Panc1 (cell line): ENCODE measurements around the gene ESR1. TPM values are rescaled to one million over a fixed set of nuclear protein-coding genes. Genes with fewer than 3 reads are reported as not detected.

ENCODE experiments used
- ATAC-seq: fragments of 200-7000 bp; cut with Tn5 transposase; 2 replicates; pipeline ENCODE4 v1.9.1; 2020; ENCODE audit warnings: mild to moderate bottlenecking, moderate library complexity
- BruUV-seq: library from RNA; stranded (reverse); fragments of 400-500 nt; replicated peaks from 2 replicates; lab custom pipeline; 2021; lab: Mats Ljungman, UMichigan
- CTCF ChIA-PET: fragments of 300-600 bp; sonication (Branson Sonifier 250); formaldehyde crosslinking; loops from one replicate; lab custom pipeline; 2022; ENCODE audit warnings: antibody characterized with exemption; lab: Charles Lee
- POLR2A ChIA-PET: fragments of 300-600 bp; sonication (Branson Sonifier 250); formaldehyde crosslinking; loops from one replicate; lab custom pipeline; 2022; ENCODE audit warnings: antibody characterized with exemption; lab: Charles Lee
- DNase-seq: peaks from one replicate; pipeline ENCODE4 v3.0.0-alpha.2; 2010; ENCODE audit warnings: low read depth, low spot score
- H3K27ac ChIP-seq: 2 replicates; pipeline ENCODE4 v1.5.1; 2011; ENCODE audit warnings: mild to moderate bottlenecking, low read length, inconsistent platforms
- H3K27me3 ChIP-seq: fragments of 200-500 bp; sonication (Bioruptor generic); 2 replicates; pipeline ENCODE4 v1.6.0; 2014; ENCODE audit warnings: low read length, inconsistent platforms; ENCODE audit not compliant: control insufficient read depth, insufficient read depth
- H3K36me3 ChIP-seq: fragments of 200-500 bp; sonication (Bioruptor generic); 2 replicates; pipeline ENCODE4 v1.5.1; 2014; ENCODE audit warnings: inconsistent platforms, mild to moderate bottlenecking, low read length, moderate library complexity; ENCODE audit not compliant: control insufficient read depth, insufficient read depth
- H3K4me1 ChIP-seq: 2 replicates; pipeline ENCODE4 v1.5.1; 2011; ENCODE audit warnings: inconsistent platforms, mild to moderate bottlenecking, low read length, moderate library complexity; ENCODE audit not compliant: control insufficient read depth, insufficient read depth
- H3K4me3 ChIP-seq, 2 experiments: 2 replicates each; pipeline ENCODE4 v1.5.1; 2011 to 2012; ENCODE audit warnings: low read depth in 2 of 2, low read length in 2 of 2, mild to moderate bottlenecking in 2 of 2, inconsistent platforms in 1 of 2, moderate library complexity in 1 of 2
- H3K9me3 ChIP-seq: fragments of 200-500 bp; sonication (Bioruptor generic); 2 replicates; pipeline ENCODE4 v1.5.1; 2014; ENCODE audit warnings: low read depth, mild to moderate bottlenecking, inconsistent platforms, low read length, moderate library complexity; ENCODE audit not compliant: control insufficient read depth, insufficient read depth
- CTCF ChIP-seq: fragments of 450-650 bp; IDR thresholded peaks from 2 replicates; pipeline ENCODE4 v1.5.1; 2017; ENCODE audit warnings: mild to moderate bottlenecking
- POLR2AphosphoS5 ChIP-seq: IDR thresholded peaks from 2 replicates; pipeline ENCODE4 v1.6.1; 2012; ENCODE audit warnings: mild to moderate bottlenecking, low read depth, low read length, moderate library complexity
- REST ChIP-seq, 2 experiments: IDR thresholded peaks; 2 replicates each; pipeline ENCODE4 v1.6.1; 2011 to 2012; ENCODE audit warnings: low read depth in 2 of 2, control low read depth in 1 of 2, low read length in 1 of 2, mild to moderate bottlenecking in 1 of 2, moderate library complexity in 1 of 2; ENCODE audit not compliant: insufficient read depth in 1 of 2
- SIN3A ChIP-seq: IDR thresholded peaks from 2 replicates; pipeline ENCODE4 v1.6.1; 2012; ENCODE audit warnings: low read depth, mild to moderate bottlenecking, low read length, moderate library complexity, borderline replicate concordance; ENCODE audit not compliant: insufficient read depth
- TCF7L2 ChIP-seq: IDR thresholded peaks from 2 replicates; pipeline ENCODE4 v1.6.1; 2011; ENCODE audit warnings: mild to moderate bottlenecking, low read depth, low read length, inconsistent platforms
- in situ Hi-C: cut with HindIII; loops from 2 replicates; pipeline ENCODE4 v1.10.0; 2016; ENCODE audit warnings: low sequenced_read_pairs, low pct_unique_long_range_greater_than_20kb
- intact Hi-C: fragments of 100-400 bp; cut with micrococcal nuclease; formaldehyde crosslinking; loops from one replicate; pipeline ENCODE4 v1.10.0; 2022; ENCODE audit not compliant: unreplicated experiment
- total RNA-seq: library from RNA; stranded (reverse); gene quantifications from one replicate; pipeline ENCODE4 v1.2.1, GENCODE V29; 2021; ENCODE audit not compliant: unreplicated experiment

ESR1 gene
- total RNA-seq, 1 experiment from 2014 or later, result 0.03 TPM

- H3K36me3 ChIP-seq, result no peaks in the 10 kb centered on the region
- CTCF ChIA-PET, result no interaction called here
- no peaks in the 10 kb centered on the region for H3K9me3 ChIP-seq
- POLR2A ChIA-PET, result no interaction called here
- BruUV-seq, result no TSS peak
- intact Hi-C loops, result no loop called here
- in situ Hi-C loops, result no loop called here
- no peak for DNase-seq
- TF ChIP-seq POLR2AphosphoS5 (no peak), SIN3A (no peak)
- H3K4me1 ChIP-seq, result no peaks in the 10 kb centered on the region
- no peak for ATAC-seq
- no peak overlapping the region for H3K4me3 ChIP-seq
- H3K27me3 ChIP-seq, result no peaks in the 10 kb centered on the region
- no peak overlapping the region for H3K27ac ChIP-seq
These were observed 201.3 kb downstream of the ESR1 start for GRCh38 chr6:152008779-152009178.

GRCh38 chr6:152012227-152012626 is 204.7 kb downstream of the ESR1 start:
- TF ChIP-seq CTCF (no peak), TCF7L2 (no peak)
- Histone ChIP-seq H3K27ac (no peak overlapping the region), H3K36me3 (no peaks in the 10 kb centered on the region), H3K4me1 (no peaks in the 10 kb centered on the region), H3K9me3 (no peaks in the 10 kb centered on the region), H3K27me3 (no peaks in the 10 kb centered on the region), H3K4me3 (no peak overlapping the region)
- no TSS peak for BruUV-seq
- DNase-seq, result no peak
- ATAC-seq, result no peak
- POLR2A ChIA-PET, result no interaction called here
- CTCF ChIA-PET, result no interaction called here
- intact Hi-C loops, result no loop called here
- in situ Hi-C loops, result no loop called here

GRCh38 chr6:152018876-152019275 is 211.4 kb downstream of the ESR1 start:
- intact Hi-C loops, result no loop called here
- ChIA-PET POLR2A (no interaction called here), CTCF (no interaction called here)
- BruUV-seq, result no TSS peak
- H3K4me3 ChIP-seq, result no peak overlapping the region
- no peak overlapping the region for H3K27ac ChIP-seq
- ATAC-seq (no peak), DNase-seq (no peak)
- no peaks in the 10 kb centered on the region for H3K9me3 ChIP-seq
- TF ChIP-seq REST (IDR thresholded peaks at IDR 0.05; ENCODE audit: insufficient read depth in 1 of 2, low read depth in 2 of 2, low read length in 1 of 2), result no peak
- TF ChIP-seq POLR2AphosphoS5, result no peak
- no peak for TF ChIP-seq SIN3A
- no peak for TF ChIP-seq TCF7L2
- TF ChIP-seq CTCF, result no peak
- no peaks in the 10 kb centered on the region for H3K27me3 ChIP-seq
- H3K4me1 ChIP-seq, result no peaks in the 10 kb centered on the region
- H3K36me3 ChIP-seq, result no peaks in the 10 kb centered on the region
- in situ Hi-C loops, result no loop called here
